Activated CD8-positive, alpha-beta T cell treated with anti-CD3 and anti-CD28 coated beads, Interleukin-2, amount 10 ng/mL, durations not matched to agents 7 days and 5 days (primary cell): ENCODE data around the gene DPP8. TPM values are rescaled to one million over a fixed set of nuclear protein-coding genes. Genes with fewer than 3 reads are reported as not detected.
"Not testable (repeated sequence)": the region's sequence is repeated elsewhere in the genome, so short reads cannot be mapped to it uniquely, and the experiment has no call there.

Experiments used
- ATAC-seq: fragments of 150-1000 bp; cut with Tn5 transposase; one replicate; pipeline ENCODE4 v1.10.0; 2021; ENCODE audit warnings: moderate library complexity
- CTCF ChIA-PET: fragments of 350-600 bp; sonication (Branson Sonifier 250); formaldehyde crosslinking; loops from one replicate; lab custom pipeline; 2021; ENCODE audit warnings: antibody characterized with exemption; lab: Charles Lee
- POLR2A ChIA-PET: fragments of 350-600 bp; sonication (Branson Sonifier 250); formaldehyde crosslinking; loops from one replicate; lab custom pipeline; 2021; ENCODE audit warnings: antibody characterized with exemption; lab: Charles Lee
- DNase-seq: peaks from one replicate; pipeline ENCODE4 v3.0.0-alpha.2; 2020
- H3K27ac Mint-ChIP-seq: one replicate; pipeline ENCODE4 v1.8.0; 2021; ENCODE audit warnings: mild to moderate bottlenecking, mixed read lengths
- H3K27me3 Mint-ChIP-seq: one replicate; pipeline ENCODE4 v1.8.0; 2021; ENCODE audit warnings: low read depth, mixed read lengths
- H3K36me3 Mint-ChIP-seq: one replicate; pipeline ENCODE4 v1.8.0; 2021; ENCODE audit warnings: low read depth, mixed read lengths
- H3K4me1 Mint-ChIP-seq: one replicate; pipeline ENCODE4 v1.8.0; 2021; ENCODE audit warnings: low read depth, mixed read lengths
- H3K4me3 Mint-ChIP-seq: one replicate; pipeline ENCODE4 v1.8.0; 2021; ENCODE audit warnings: mild to moderate bottlenecking, mixed read lengths
- H3K9me3 Mint-ChIP-seq: one replicate; pipeline ENCODE4 v1.8.0; 2022; ENCODE audit warnings: mixed read lengths; ENCODE audit not compliant: insufficient read depth
- total RNA-seq, 2 experiments: library from RNA; stranded (reverse); gene quantifications; one replicate each; pipeline ENCODE4 v1.2.3, GENCODE V29; 2021

The DPP8 gene
- total RNA-seq, 2 experiments from 2014 or later = 44.6 to 46.7 TPM

DNA sequence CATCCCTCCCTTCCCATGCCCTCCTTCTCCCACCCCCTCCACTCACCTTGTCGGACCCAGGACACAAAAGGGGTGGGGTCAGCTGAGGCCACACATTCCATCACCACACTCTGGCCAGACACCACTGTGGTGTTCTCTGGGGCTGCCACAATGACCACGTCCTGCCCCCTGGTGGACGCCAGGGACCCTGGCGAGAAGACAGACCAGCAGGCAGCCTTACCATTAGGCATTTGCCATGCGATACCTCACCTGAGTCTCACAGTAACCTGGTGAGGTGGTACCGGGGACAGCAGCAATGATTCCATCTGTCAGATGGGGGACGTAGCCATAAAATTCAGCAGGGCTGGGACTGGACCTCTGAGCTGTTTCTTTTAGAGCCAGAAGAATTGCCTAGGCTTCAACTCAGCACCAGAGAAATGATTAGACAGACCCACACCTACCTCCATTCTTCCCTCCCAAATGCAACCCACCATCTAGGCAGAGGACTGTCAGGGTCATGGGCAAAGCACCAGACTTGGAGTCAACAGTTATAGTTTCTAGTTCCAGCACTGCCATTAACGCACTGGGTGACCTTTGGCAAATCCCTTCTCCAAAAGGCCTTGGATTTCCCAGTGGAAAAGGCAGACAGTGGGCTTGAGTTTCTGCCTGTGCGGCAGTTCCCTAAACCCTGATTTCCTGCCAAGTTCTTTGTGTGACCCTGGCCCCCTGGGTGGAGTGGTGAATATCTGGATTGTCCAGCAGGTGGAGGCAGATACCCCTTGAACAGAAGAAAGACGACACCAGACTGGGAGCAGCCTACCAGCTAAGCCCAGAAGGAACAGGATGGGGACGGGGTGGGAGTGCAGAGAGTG lies 116.5 kb downstream of the DPP8 start:
- H3K27me3 Mint-ChIP-seq = peaks cover 51% of the 10 kb centered on the region

DNA sequence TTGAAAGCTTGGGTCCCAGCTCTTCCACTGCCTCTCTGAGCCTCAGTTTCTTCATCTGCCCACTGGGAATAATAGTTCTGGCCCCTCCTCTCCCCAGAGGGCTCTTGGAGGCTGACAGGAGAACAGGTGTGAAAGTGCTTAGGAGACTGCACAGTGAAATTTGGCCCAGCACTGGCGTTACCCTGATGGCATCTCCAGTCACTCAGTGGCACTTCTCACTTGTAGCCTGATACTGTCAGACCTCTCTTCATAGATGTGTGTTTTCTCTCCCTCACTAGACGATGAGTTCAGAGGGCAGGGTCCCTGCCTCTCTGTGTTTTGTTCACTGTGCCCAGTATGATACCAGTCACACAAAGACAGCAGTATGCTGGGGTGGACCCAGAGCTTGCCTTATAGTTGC lies 117.5 kb downstream of the DPP8 start:
- Mint-ChIP-seq H3K4me3 (no peak overlapping the region), H3K36me3 (no peaks in the 10 kb centered on the region), H3K27ac (no peak overlapping the region), H3K9me3 (no peaks in the 10 kb centered on the region), H3K27me3 (peaks cover 56% of the 10 kb centered on the region), H3K4me1 (peaks cover 6% of the 10 kb centered on the region)
- CTCF ChIA-PET = interaction anchor here (0.8 to 2.2 kb wide), 7 partner anchors 9 to 81 kb away, joined by 3 to 17 read pairs (median 4); no protein-coding TSS in a partner anchor
- ATAC-seq (no peak), DNase-seq (no peak)
- POLR2A ChIA-PET = interaction anchor here (1.4 kb wide), 1 partner anchor 95 kb away, joined by 5 read pairs; the partner anchor contains the start of gene RNU5B-1

More for the DNA sequence above, 116.5 kb downstream of the DPP8 start:
- Mint-ChIP-seq H3K4me1 (peaks cover 6% of the 10 kb centered on the region), H3K36me3 (no peaks in the 10 kb centered on the region), H3K9me3 (no peaks in the 10 kb centered on the region), H3K4me3 (no peak overlapping the region), H3K27ac (no peak overlapping the region)
- ChIA-PET POLR2A (interaction anchor here (1.4 kb wide), 1 partner anchor 96 kb away, joined by 5 read pairs; the partner anchor contains the start of gene RNU5B-1), CTCF (interaction anchor here (0.7 to 1.9 kb wide), 10 partner anchors 13 to 82 kb away, joined by 3 to 9 read pairs (median 4); no protein-coding TSS in a partner anchor)
- ATAC-seq (peak; percentile 86), DNase-seq (peak; percentile 64)

GRCh38 chr15:65399001-65399706 lies 118.3 kb downstream of the DPP8 start:
- H3K36me3 Mint-ChIP-seq = no peaks in the 10 kb centered on the region
- H3K9me3 Mint-ChIP-seq = no peaks in the 10 kb centered on the region
- H3K4me3 Mint-ChIP-seq = no peak overlapping the region
- POLR2A ChIA-PET = interaction anchor here (1.4 kb wide), 1 partner anchor 95 kb away, joined by 5 read pairs; the partner anchor contains the start of gene RNU5B-1
- H3K27ac Mint-ChIP-seq = no peak overlapping the region
- CTCF ChIA-PET = interaction anchor here (1.2 to 2.2 kb wide), 3 partner anchors 14 to 80 kb away, joined by 4 to 17 read pairs (median 7); no protein-coding TSS in a partner anchor
- H3K27me3 Mint-ChIP-seq = peaks cover 60% of the 10 kb centered on the region
- peaks cover 6% of the 10 kb centered on the region for H3K4me1 Mint-ChIP-seq
- DNase-seq (no peak), ATAC-seq (no peak)

DNA sequence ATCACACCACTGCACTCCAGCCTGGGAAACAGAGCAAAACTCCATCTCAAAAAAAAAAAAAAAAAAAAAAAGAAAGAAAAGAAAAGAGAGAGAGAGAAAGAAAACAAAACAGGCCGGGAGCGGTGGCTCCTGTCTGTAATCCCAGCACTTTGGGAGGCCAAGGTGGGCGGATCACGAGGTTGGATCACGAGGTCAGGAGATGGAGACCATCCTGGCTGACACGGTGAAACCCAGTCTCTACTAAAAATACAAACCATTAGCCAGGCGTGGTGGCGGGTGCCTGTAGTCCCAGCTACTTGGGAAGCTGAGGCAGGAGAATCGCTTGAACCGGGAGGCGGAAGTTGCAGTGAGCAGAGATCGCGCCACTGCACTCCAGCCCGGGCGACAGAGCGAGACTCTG lies 119.0 kb downstream of the DPP8 start:
- POLR2A ChIA-PET, ATAC-seq, H3K36me3 Mint-ChIP-seq, H3K9me3 Mint-ChIP-seq, H3K4me1 Mint-ChIP-seq, H3K27ac Mint-ChIP-seq, H3K4me3 Mint-ChIP-seq, DNase-seq: not testable (repeated sequence)
- CTCF ChIA-PET = interaction anchor here (1.2 to 2.2 kb wide), 2 partner anchors 13 to 77 kb away, joined by 4 to 17 read pairs; no protein-coding TSS in a partner anchor
- peaks cover 62% of the 10 kb centered on the region for H3K27me3 Mint-ChIP-seq

GRCh38 chr15:65396965-65397317 lies 120.5 kb downstream of the DPP8 start:
- H3K4me1 Mint-ChIP-seq = peaks cover 6% of the 10 kb centered on the region
- H3K27ac Mint-ChIP-seq = no peak overlapping the region
- CTCF ChIA-PET = no interaction called here
- H3K4me3 Mint-ChIP-seq = no peak overlapping the region
- POLR2A ChIA-PET = no interaction called here
- H3K27me3 Mint-ChIP-seq = peaks cover 60% of the 10 kb centered on the region
- DNase-seq = no peak
- ATAC-seq = no peak
- no peaks in the 10 kb centered on the region for H3K36me3 Mint-ChIP-seq
- no peaks in the 10 kb centered on the region for H3K9me3 Mint-ChIP-seq

DNA sequence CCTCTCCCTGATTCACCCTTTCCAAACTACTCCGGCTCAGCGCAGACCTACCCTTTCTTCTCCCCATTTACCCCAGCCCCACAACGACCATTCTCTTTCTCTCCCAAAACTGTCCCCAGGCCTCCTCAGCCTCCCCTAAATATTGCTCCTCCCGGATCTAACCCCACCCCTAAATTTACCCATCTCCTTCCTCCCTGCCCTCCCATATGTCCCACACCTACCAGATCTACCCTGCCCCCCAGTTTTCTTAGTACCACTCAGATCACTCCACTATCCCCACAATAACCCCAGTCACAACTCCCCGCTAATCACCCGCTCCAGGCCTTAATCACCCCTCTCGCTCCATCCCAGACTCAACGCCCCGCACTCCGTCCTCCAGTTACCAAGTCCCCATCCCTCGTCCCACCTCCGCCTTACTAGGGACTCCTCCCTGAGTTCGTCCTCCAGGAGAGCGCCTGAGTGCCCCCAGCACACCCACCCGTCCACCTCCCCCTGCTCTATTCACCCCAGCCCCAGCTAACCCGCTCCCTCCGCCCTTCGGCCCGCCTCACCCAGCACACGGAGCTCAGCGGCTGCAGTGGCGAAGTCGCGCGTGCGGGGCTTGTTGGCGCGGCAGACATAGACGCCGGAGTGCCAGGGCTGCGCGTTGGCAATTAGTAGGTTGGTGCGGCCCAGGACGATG lies 121.1 kb downstream of the DPP8 start:
- Mint-ChIP-seq H3K4me3 (no peak overlapping the region), H3K9me3 (no peaks in the 10 kb centered on the region), H3K27me3 (peaks cover 60% of the 10 kb centered on the region), H3K27ac (no peak overlapping the region), H3K36me3 (no peaks in the 10 kb centered on the region), H3K4me1 (peaks cover 6% of the 10 kb centered on the region)
- DNase-seq = no peak
- ChIA-PET POLR2A (no interaction called here), CTCF (no interaction called here)
- no peak for ATAC-seq

- CTCF ChIA-PET = interaction anchor here (0.8 to 2.1 kb wide), 3 partner anchors 10 to 77 kb away, joined by 3 to 10 read pairs (median 5); no protein-coding TSS in a partner anchor
- Mint-ChIP-seq H3K27ac (no peak overlapping the region), H3K27me3 (peaks cover 60% of the 10 kb centered on the region), H3K4me3 (no peak overlapping the region), H3K4me1 (peaks cover 6% of the 10 kb centered on the region), H3K9me3 (no peaks in the 10 kb centered on the region), H3K36me3 (no peaks in the 10 kb centered on the region)
- POLR2A ChIA-PET = interaction anchor here (2.0 kb wide), 1 partner anchor 91 kb away, joined by 5 read pairs; the partner anchor contains the start of gene RNU5B-1
- ATAC-seq = no peak
- no peak for DNase-seq
Observed at GRCh38 chr15:65395567-65396202, 121.8 kb downstream of the DPP8 start.

- Mint-ChIP-seq H3K9me3 (no peaks in the 10 kb centered on the region), H3K27ac (no peak overlapping the region), H3K4me3 (no peak overlapping the region), H3K36me3 (no peaks in the 10 kb centered on the region), H3K27me3 (peaks cover 59% of the 10 kb centered on the region), H3K4me1 (peaks cover 6% of the 10 kb centered on the region)
- POLR2A ChIA-PET = interaction anchor here (0.9 to 2.0 kb wide), 2 partner anchors 89 to 90 kb away, joined by 3 to 5 read pairs; partner anchors contain the start of gene RNU5B-1
- CTCF ChIA-PET = interaction anchor here (0.8 to 2.1 kb wide), 3 partner anchors 9 to 76 kb away, joined by 3 to 10 read pairs (median 5); no protein-coding TSS in a partner anchor
- DNase-seq = no peak
- no peak for ATAC-seq
Observed at GRCh38 chr15:65394936-65395335, 122.6 kb downstream of the DPP8 start.

DNA sequence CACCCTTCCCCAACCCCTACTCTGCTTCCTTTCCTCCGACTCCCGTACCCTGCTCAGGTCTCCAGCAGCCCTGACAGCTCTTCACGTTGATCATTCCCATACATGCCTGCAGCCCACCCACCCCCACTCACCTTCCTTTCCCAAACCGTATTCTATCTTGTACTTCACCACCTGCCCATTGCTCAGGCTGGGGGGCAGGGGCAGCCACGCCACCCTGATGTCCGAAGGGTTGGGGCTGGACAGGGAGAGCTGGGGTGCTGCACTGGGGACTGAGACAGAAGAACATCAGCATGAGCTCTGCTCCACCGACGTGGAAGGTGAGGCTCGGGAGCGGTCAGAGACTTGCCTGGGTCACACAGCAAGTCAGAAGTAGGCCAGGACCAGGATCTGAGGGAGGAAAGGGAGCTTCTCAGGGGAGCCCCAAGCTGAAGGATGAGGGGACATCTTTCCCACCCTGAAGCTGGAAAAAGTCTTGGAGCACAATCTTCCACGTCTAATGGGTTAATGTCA lies 123.2 kb downstream of the DPP8 start:
- Mint-ChIP-seq H3K36me3 (no peaks in the 10 kb centered on the region), H3K9me3 (no peaks in the 10 kb centered on the region), H3K4me1 (peaks cover 6% of the 10 kb centered on the region), H3K27me3 (peaks cover 55% of the 10 kb centered on the region), H3K4me3 (no peak overlapping the region), H3K27ac (no peak overlapping the region)
- POLR2A ChIA-PET = interaction anchor here (0.9 to 2.0 kb wide), 2 partner anchors 88 to 90 kb away, joined by 3 to 5 read pairs; partner anchors contain the start of gene RNU5B-1
- ATAC-seq = no peak
- CTCF ChIA-PET = interaction anchor here (1.6 to 2.1 kb wide), 2 partner anchors 9 to 75 kb away, joined by 5 to 10 read pairs; no protein-coding TSS in a partner anchor
- no peak for DNase-seq

GRCh38 chr15:65393557-65393956 lies 123.9 kb downstream of the DPP8 start:
- Mint-ChIP-seq H3K4me1 (peaks cover 6% of the 10 kb centered on the region), H3K36me3 (no peaks in the 10 kb centered on the region), H3K9me3 (no peaks in the 10 kb centered on the region), H3K27ac (no peak overlapping the region), H3K4me3 (no peak overlapping the region), H3K27me3 (peaks cover 51% of the 10 kb centered on the region)
- DNase-seq (no peak), ATAC-seq (no peak)
- POLR2A ChIA-PET = interaction anchor here (2.0 kb wide), 1 partner anchor 89 kb away, joined by 5 read pairs; the partner anchor contains the start of gene RNU5B-1
- CTCF ChIA-PET = interaction anchor here (2.1 kb wide), 1 partner anchor 8 kb away, joined by 10 read pairs; no protein-coding TSS in a partner anchor
